Tibial nerve (tissue), 4 donors: Measurements from ENCODE around the gene FNBP1L. TPM values are rescaled to one million over a fixed set of nuclear protein-coding genes. Genes with fewer than 3 reads are reported as not detected.

Source experiments
- DNase-seq, 2 donors: peaks; one replicate each; pipeline ENCODE4 v3.0.0-alpha.2; 2019; ENCODE audit warnings: low spot score in 2 of 2
- H3K27ac ChIP-seq, 4 donors: fragments of 200-600 bp; sonication (generic) in 3 of 4; one replicate each; pipeline ENCODE4 v1.5.1; 2017 to 2019; ENCODE audit warnings: mild to moderate bottlenecking in 1 of 4
- H3K27me3 ChIP-seq, 2 donors: fragments of 200-600 bp; sonication (generic) in 1 of 2; one replicate each; pipeline versions ENCODE4 v1.5.1 to v1.6.0; 2017 to 2019
- H3K36me3 ChIP-seq, 3 donors: fragments of 200-600 bp; sonication (generic); one replicate each; pipeline ENCODE4 v1.5.1; 2018 to 2019
- H3K4me1 ChIP-seq, 4 donors: fragments of 200-600 bp; sonication (generic) in 3 of 4; one replicate each; pipeline ENCODE4 v1.5.1; 2017 to 2019
- H3K4me3 ChIP-seq, 4 donors: fragments of 200-600 bp; sonication (generic) in 3 of 4; one replicate each; pipeline ENCODE4 v1.5.1; 2017 to 2019; ENCODE audit warnings: mild to moderate bottlenecking in 1 of 4, moderate library complexity in 1 of 4
- H3K9me3 ChIP-seq, 4 donors: fragments of 200-600 bp; sonication (generic) in 3 of 4; one replicate each; pipeline ENCODE4 v1.5.1; 2017 to 2019
- EP300 ChIP-seq, 2 donors: sonication (generic); formaldehyde crosslinking; IDR thresholded peaks; one replicate each; pipeline ENCODE4 v1.6.1; 2017; ENCODE audit warnings: antibody characterized with exemption in 2 of 2, mild to moderate bottlenecking in 1 of 2
- POLR2A ChIP-seq, 2 donors: fragments of 450-650 bp; IDR thresholded peaks; one replicate each; pipeline ENCODE4 v1.6.1; 2017; ENCODE audit warnings: antibody characterized with exemption in 2 of 2, mild to moderate bottlenecking in 2 of 2, moderate library complexity in 2 of 2
- WGBS, 2 donors: methylation state at CpG; one replicate each; pipeline ENCODE4 v1.1.5; 2018; 5-methylcytosine and 5-hydroxymethylcytosine counted together
- total RNA-seq, 4 donors: library from RNA; depleted of rRNA; stranded (reverse); fragments of >200 nt; gene quantifications; one replicate each; pipeline ENCODE4 v1.1.0, GENCODE V29; 2016
- TF ChIP-seq, protein P1 (sequence below), 5 experiments: fragments of 200-600 bp in 3 of 5; fragments of 450-650 bp in 2 of 5; sonication (generic) in 3 of 5; IDR thresholded peaks; one replicate each; pipeline ENCODE4 v1.5.1; 2016 to 2019; ENCODE audit warnings: antibody characterized with exemption in 5 of 5, mild to moderate bottlenecking in 3 of 5, moderate library complexity in 2 of 5

FNBP1L gene
- total RNA-seq, 4 donors from 2014 or later, result 18.3 to 23.2 (median 20.5) TPM

DNA sequence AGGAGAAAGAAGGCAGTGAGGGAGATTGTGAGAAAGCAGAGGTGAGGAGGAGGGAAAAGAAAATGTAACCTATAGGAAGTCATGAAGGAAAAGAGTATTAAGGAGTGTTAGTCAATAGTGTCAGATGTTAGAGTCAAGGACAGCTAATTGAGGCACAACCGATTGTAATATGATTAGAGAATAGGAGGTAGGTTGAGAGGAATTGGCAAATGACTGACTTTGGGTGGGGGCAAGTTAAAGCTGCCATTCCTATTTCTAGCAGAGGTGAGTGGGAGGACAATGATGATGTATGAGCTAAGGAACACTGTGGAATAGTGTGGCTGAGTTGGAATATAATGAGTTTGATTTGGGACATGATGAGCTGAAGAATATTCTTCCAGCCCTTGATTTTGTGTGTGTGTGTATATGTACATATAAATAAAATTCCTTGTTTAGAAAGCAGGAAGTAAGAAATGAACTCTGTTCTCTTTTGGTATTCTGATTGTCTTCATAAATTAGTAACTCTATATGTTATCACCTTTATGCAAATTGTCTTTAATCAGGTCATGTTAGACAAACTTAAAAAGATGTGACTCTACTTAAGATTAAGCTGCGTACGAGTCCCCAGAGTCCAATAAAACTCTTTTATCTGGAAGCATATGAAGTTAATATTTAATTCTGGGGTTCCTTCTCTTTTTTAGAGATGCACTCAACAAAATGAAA, 98.4 kb downstream of the FNBP1L start:
- no peak for TF ChIP-seq EP300 (IDR thresholded peaks at IDR 0.05)
- TF ChIP-seq, protein P1, sequence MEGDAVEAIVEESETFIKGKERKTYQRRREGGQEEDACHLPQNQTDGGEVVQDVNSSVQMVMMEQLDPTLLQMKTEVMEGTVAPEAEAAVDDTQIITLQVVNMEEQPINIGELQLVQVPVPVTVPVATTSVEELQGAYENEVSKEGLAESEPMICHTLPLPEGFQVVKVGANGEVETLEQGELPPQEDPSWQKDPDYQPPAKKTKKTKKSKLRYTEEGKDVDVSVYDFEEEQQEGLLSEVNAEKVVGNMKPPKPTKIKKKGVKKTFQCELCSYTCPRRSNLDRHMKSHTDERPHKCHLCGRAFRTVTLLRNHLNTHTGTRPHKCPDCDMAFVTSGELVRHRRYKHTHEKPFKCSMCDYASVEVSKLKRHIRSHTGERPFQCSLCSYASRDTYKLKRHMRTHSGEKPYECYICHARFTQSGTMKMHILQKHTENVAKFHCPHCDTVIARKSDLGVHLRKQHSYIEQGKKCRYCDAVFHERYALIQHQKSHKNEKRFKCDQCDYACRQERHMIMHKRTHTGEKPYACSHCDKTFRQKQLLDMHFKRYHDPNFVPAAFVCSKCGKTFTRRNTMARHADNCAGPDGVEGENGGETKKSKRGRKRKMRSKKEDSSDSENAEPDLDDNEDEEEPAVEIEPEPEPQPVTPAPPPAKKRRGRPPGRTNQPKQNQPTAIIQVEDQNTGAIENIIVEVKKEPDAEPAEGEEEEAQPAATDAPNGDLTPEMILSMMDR (IDR thresholded peaks at IDR 0.05), result no peak
- TF ChIP-seq POLR2A (IDR thresholded peaks at IDR 0.05), result no peak
- Histone ChIP-seq H3K9me3 (no peaks in the 10 kb centered on the region), H3K4me3 (no peak overlapping the region), H3K4me1 (no peaks in the 10 kb centered on the region), H3K27ac (no peak overlapping the region), H3K36me3 (peaks cover 0 to 9% (median 0%) of the 10 kb centered on the region in 3 donors), H3K27me3 (no peaks in the 10 kb centered on the region)
- 95 to 96% methylated on average over 3 of the region's 3 CpGs for WGBS, 2 donors
- DNase-seq, result no peak

DNA sequence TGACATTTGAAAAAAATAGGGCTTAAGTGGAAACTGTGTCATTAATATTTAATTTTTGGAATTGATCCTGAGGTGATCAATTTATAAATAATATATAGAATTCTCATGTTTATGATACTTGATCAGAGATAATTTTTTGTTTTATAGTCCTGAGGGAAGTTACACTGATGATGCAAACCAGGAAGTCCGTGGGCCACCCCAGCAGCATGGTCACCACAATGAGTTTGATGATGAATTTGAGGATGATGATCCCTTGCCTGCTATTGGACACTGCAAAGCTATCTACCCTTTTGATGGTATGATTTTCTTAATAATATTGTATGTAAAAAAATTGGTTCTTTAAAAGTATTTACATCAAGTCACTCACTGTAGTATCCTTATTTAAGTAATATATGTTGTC, 101.2 kb downstream of the FNBP1L start:
- no peak for DNase-seq
- Histone ChIP-seq H3K4me1 (peaks cover 0 to 27% (median 14%) of the 10 kb centered on the region in 4 donors), H3K9me3 (no peaks in the 10 kb centered on the region), H3K27ac (no peak overlapping the region), H3K36me3 (peaks cover 0 to 9% (median 0%) of the 10 kb centered on the region in 3 donors), H3K27me3 (no peaks in the 10 kb centered on the region), H3K4me3 (no peak overlapping the region)
- WGBS, 2 donors, result 89 to 93% methylated on average over 1 of the region's 1 CpG
- TF ChIP-seq, protein P1 (IDR thresholded peaks at IDR 0.05), result no peak
- TF ChIP-seq POLR2A (IDR thresholded peaks at IDR 0.05) (no peak), EP300 (IDR thresholded peaks at IDR 0.05) (no peak)

DNA sequence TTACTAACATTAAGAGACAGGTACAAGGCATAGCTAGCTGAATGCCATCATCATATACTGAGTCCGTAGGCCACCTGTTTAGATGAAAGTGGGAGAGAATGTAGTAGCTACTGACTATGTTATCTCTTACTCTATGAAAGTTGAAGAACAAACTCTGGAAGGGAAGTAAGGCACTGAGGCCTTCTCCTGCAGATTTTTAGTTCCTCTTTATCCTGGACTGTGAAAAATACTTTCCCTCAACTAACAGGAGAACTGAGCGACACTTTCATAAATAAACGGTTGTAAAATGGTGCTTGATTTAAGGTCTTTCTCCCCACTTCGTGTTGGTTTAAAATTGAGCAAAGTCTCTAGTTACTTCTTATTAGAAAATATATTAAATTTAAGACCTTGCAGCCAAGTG, 101.9 kb downstream of the FNBP1L start:
- TF ChIP-seq, protein P1 (IDR thresholded peaks at IDR 0.05), result no peak
- no peak for TF ChIP-seq POLR2A (IDR thresholded peaks at IDR 0.05)
- TF ChIP-seq EP300 (IDR thresholded peaks at IDR 0.05), result no peak
- Histone ChIP-seq H3K36me3 (peaks cover 0 to 9% (median 0%) of the 10 kb centered on the region in 3 donors), H3K27ac (no peak overlapping the region), H3K27me3 (no peaks in the 10 kb centered on the region), H3K9me3 (no peaks in the 10 kb centered on the region), H3K4me1 (peaks cover 0 to 34% (median 21%) of the 10 kb centered on the region in 4 donors), H3K4me3 (no peak overlapping the region)
- WGBS, 2 donors, result 85 to 92% methylated on average over 4 of the region's 4 CpGs
- no peak for DNase-seq

DNA sequence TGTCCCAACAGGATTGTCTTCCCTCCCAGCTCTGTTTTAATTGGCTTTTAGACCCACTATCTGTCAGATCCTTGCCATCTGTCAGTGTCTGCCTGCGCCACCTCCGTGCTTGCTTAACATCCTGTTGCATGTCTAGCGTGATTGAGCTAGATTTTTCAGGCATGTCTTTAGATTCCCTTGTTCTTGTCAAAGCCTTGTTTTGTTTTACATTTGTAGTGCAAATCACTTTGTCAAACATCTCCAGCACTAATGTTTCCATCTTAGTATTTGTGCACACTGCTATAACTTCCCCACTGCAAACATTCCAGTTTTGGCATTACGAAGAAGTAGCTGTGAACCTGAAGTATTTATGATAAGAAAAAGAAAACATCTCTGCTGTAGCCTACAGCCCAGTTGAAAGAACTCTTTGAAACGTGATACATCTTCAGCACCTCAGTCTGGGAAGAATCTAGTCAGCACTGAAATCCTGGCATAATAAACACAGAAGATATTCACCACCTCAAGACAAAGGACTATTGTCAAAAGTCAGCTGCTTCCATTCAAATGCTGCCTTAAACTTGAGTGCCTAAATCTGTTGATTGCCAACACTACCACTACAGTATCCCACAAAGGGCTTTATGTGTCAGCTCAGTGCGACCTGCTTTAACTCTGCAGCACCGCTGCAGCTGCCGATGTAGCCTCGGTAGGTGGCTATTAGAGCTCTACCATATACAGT, 105.0 kb downstream of the FNBP1L start:
- peak overlapping the region in 2 of 4 donors; percentile 65 to 66 for H3K27ac ChIP-seq
- no peaks in the 10 kb centered on the region for H3K9me3 ChIP-seq
- H3K4me1 ChIP-seq, result peaks cover 0 to 46% (median 28%) of the 10 kb centered on the region in 4 donors
- peak in 1 of 2 donors; percentile 27 for TF ChIP-seq EP300 (IDR thresholded peaks at IDR 0.05)
- TF ChIP-seq, protein P1 (IDR thresholded peaks at IDR 0.05), result no peak
- TF ChIP-seq POLR2A (IDR thresholded peaks at IDR 0.05), result no peak
- peaks cover 0 to 9% (median 0%) of the 10 kb centered on the region in 3 donors for H3K36me3 ChIP-seq
- H3K4me3 ChIP-seq, result no peak overlapping the region
- DNase-seq, result no peak
- 33% methylated on average over 9 of the region's 9 CpGs for WGBS, 2 donors
- H3K27me3 ChIP-seq, result no peaks in the 10 kb centered on the region
